Measurements from ENCODE around the gene SOCS4. TPM values are rescaled to one million over a fixed set of nuclear protein-coding genes. Genes with fewer than 3 reads are reported as not detected.
"Not testable (repeated sequence)": the region's sequence is repeated elsewhere in the genome, so short reads cannot be mapped to it uniquely, and the experiment has no call there.

SOCS4 gene
- total RNA-seq, 2 donors from 2014 or later, result 6.6 to 9.9 TPM

GRCh38 chr14:55000381-55000780, 26.7 kb upstream of the SOCS4 start:
- no peaks in the 10 kb centered on the region for H3K4me1 ChIP-seq
- H3K4me3 ChIP-seq, result no peak overlapping the region
- TF ChIP-seq CTCF (IDR thresholded peaks at IDR 0.05) (no peak), POLR2A (IDR thresholded peaks at IDR 0.05) (no peak)
- intact Hi-C loops (cut with DNase I), result no loop called here
- 72 to 92% methylated on average over 3 of the region's 3 CpGs for WGBS, 2 donors
- no peaks in the 10 kb centered on the region for H3K9me3 ChIP-seq
- no peaks in the 10 kb centered on the region for H3K36me3 ChIP-seq (replicated peaks in 1 of 2; ENCODE audit: insufficient read depth in 1 of 2, low read depth in 2 of 2)
- H3K27me3 ChIP-seq, result no peaks in the 10 kb centered on the region
- no peak for DNase-seq
- no peak for ATAC-seq
- H3K27ac ChIP-seq, result no peak overlapping the region

GRCh38 chr14:55005071-55005470, 22.0 kb upstream of the SOCS4 start:
- no peaks in the 10 kb centered on the region for H3K4me1 ChIP-seq
- ATAC-seq (no peak), DNase-seq (no peak)
- no peaks in the 10 kb centered on the region for H3K27me3 ChIP-seq
- WGBS, 2 donors, result 77 to 92% methylated on average over 2 to 4 of the region's 4 CpGs
- no peak overlapping the region for H3K27ac ChIP-seq
- intact Hi-C loops (cut with DNase I), result no loop called here
- H3K4me3 ChIP-seq, result no peak overlapping the region
- no peaks in the 10 kb centered on the region for H3K36me3 ChIP-seq (replicated peaks in 1 of 2; ENCODE audit: insufficient read depth in 1 of 2, low read depth in 2 of 2)
- TF ChIP-seq POLR2A (IDR thresholded peaks at IDR 0.05), result no peak
- TF ChIP-seq CTCF (IDR thresholded peaks at IDR 0.05), result no peak
- H3K9me3 ChIP-seq, result no peaks in the 10 kb centered on the region

- H3K36me3 ChIP-seq (replicated peaks in 1 of 2; ENCODE audit: insufficient read depth in 1 of 2, low read depth in 2 of 2), result no peaks in the 10 kb centered on the region
- no peaks in the 10 kb centered on the region for H3K4me1 ChIP-seq
- WGBS, 2 donors, result 85 to 91% methylated on average over 2 of the region's 2 CpGs
- no peak overlapping the region for H3K4me3 ChIP-seq
- no peaks in the 10 kb centered on the region for H3K9me3 ChIP-seq
- no peaks in the 10 kb centered on the region for H3K27me3 ChIP-seq
- no peak for ATAC-seq
- intact Hi-C loops (cut with DNase I), result no loop called here
- H3K27ac ChIP-seq, result no peak overlapping the region
- TF ChIP-seq POLR2A (IDR thresholded peaks at IDR 0.05) (no peak), CTCF (IDR thresholded peaks at IDR 0.05) (no peak)
- no peak for DNase-seq
Measured at GRCh38 chr14:55015006-55015405, 12.0 kb upstream of the SOCS4 start.

GRCh38 chr14:55019968-55020554, 7.0 kb upstream of the SOCS4 start:
- WGBS, 2 donors, result 79 to 91% methylated on average over 2 of the region's 2 CpGs
- no peaks in the 10 kb centered on the region for H3K4me1 ChIP-seq
- DNase-seq, result no peak
- intact Hi-C loops (cut with DNase I), result no loop called here
- H3K27me3 ChIP-seq, result no peaks in the 10 kb centered on the region
- H3K9me3 ChIP-seq, result no peaks in the 10 kb centered on the region
- no peaks in the 10 kb centered on the region for H3K36me3 ChIP-seq (replicated peaks in 1 of 2; ENCODE audit: insufficient read depth in 1 of 2, low read depth in 2 of 2)
- H3K4me3 ChIP-seq, result no peak overlapping the region
- no peak overlapping the region for H3K27ac ChIP-seq
- TF ChIP-seq POLR2A (IDR thresholded peaks at IDR 0.05) (no peak), CTCF (IDR thresholded peaks at IDR 0.05) (no peak)
- no peak for ATAC-seq

- intact Hi-C loops (cut with DNase I); ATAC-seq; H3K9me3 ChIP-seq; H3K27me3 ChIP-seq; DNase-seq; H3K4me3 ChIP-seq; H3K36me3 ChIP-seq (replicated peaks in 1 of 2; ENCODE audit: insufficient read depth in 1 of 2, low read depth in 2 of 2); H3K27ac ChIP-seq: not testable (repeated sequence)
- H3K4me1 ChIP-seq, result peaks cover 23% of the 10 kb centered on the region
- 51 to 68% methylated on average over 4 of the region's 5 CpGs for WGBS, 2 donors
Measured at GRCh38 chr14:55024365-55024764, 2.7 kb upstream of the SOCS4 start.

Measured in body of pancreas (tissue), 4 donors.